HepG2 (cell line): ENCODE data around the gene CEP120. TPM values are rescaled to one million over a fixed set of nuclear protein-coding genes. Genes with fewer than 3 reads are reported as not detected.

Experiments
- ARNT ChIP-seq: fragments of 450-650 bp; IDR thresholded peaks from 2 replicates; pipeline ENCODE4 v1.6.1; 2017
- DPF2 ChIP-seq: sonication (generic); formaldehyde crosslinking; IDR thresholded peaks from 2 replicates; pipeline ENCODE4 v1.4.0; 2020; ENCODE audit warnings: mild to moderate bottlenecking, low read depth, missing genetic modification reagents, borderline replicate concordance
- HHEX ChIP-seq: IDR thresholded peaks from 2 replicates; pipeline ENCODE4 v1.6.1; 2016; ENCODE audit warnings: control low read depth
- HNRNPL ChIP-seq: fragments of 200-400 bp; formaldehyde crosslinking; IDR thresholded peaks from 2 replicates; pipeline ENCODE4 v1.6.1; 2017; ENCODE audit warnings: mild to moderate bottlenecking, low read depth, low read length
- MAFK ChIP-seq, 2 experiments: IDR thresholded peaks in 1 of 2; conservative IDR thresholded peaks in 1 of 2; 2 replicates each; pipeline ENCODE4 v1.6.1; 2011; ENCODE audit warnings: improper control_type of control experiment in 2 of 2, low read length in 2 of 2
- MIXL1 ChIP-seq: IDR thresholded peaks from 2 replicates; pipeline ENCODE4 v1.6.1; 2016
- MTF1 ChIP-seq: sonication (generic); formaldehyde crosslinking; IDR thresholded peaks from 2 replicates; pipeline ENCODE4 v1.5.0; 2020; ENCODE audit warnings: missing genetic modification reagents
- NFATC3 ChIP-seq: sonication (generic); formaldehyde crosslinking; IDR thresholded peaks from 2 replicates; pipeline ENCODE4 v1.5.1; 2020; ENCODE audit warnings: mild to moderate bottlenecking, missing genetic modification reagents
- NR2C2 ChIP-seq: sonication (generic); formaldehyde crosslinking; IDR thresholded peaks from 2 replicates; pipeline ENCODE4 v1.4.0; 2020; ENCODE audit warnings: missing genetic modification reagents, mild to moderate bottlenecking, moderate library complexity, borderline replicate concordance
- PTBP1 ChIP-seq: fragments of 200-400 bp; formaldehyde crosslinking; IDR thresholded peaks from 2 replicates; pipeline ENCODE4 v1.6.1; 2018; ENCODE audit warnings: low read length, low read depth; ENCODE audit not compliant: poor library complexity, severe bottlenecking
- RBAK ChIP-seq: sonication (generic); formaldehyde crosslinking; IDR thresholded peaks from 2 replicates; pipeline ENCODE4 v1.5.1; 2020; ENCODE audit warnings: mild to moderate bottlenecking, missing genetic modification reagents
- SNRNP70 ChIP-seq: fragments of 200-400 bp; formaldehyde crosslinking; IDR thresholded peaks from 2 replicates; pipeline ENCODE4 v1.6.1; 2017; ENCODE audit warnings: mild to moderate bottlenecking, low read depth, low read length, moderate library complexity
- ZNF326 ChIP-seq: sonication (generic); formaldehyde crosslinking; IDR thresholded peaks from 2 replicates; pipeline ENCODE4 v1.4.0; 2020; ENCODE audit warnings: missing genetic modification reagents, borderline replicate concordance
- ZNF883 ChIP-seq: sonication (generic); formaldehyde crosslinking; IDR thresholded peaks from 2 replicates; pipeline ENCODE4 v1.5.1; 2020; ENCODE audit warnings: mild to moderate bottlenecking, missing genetic modification reagents; ENCODE audit errors: not compliant biosample characterization
- polyA plus RNA-seq, 8 experiments: library from polyadenylated mRNA; depleted of rRNA in 3 of 8; stranded (reverse) in 7 of 8; unstranded in 1 of 8; fragments of >200 nt; fragmentation: Illumina TruSeq in 4 of 8; extraction: Trizol in 4 of 8; gene quantifications; 2 replicates each; pipeline versions ENCODE4 v1.2.1 to v1.2.3, GENCODE V29; 2011 to 2016; ENCODE audit warnings: low read depth in 4 of 8, missing spikeins in 1 of 8, mixed read lengths in 1 of 8; ENCODE audit not compliant: insufficient read depth in 1 of 8
- total RNA-seq, 5 experiments: library from RNA; depleted of rRNA; stranded (reverse); fragments of >200 nt; fragmentation: Illumina TruSeq; extraction: Trizol; gene quantifications; 2 replicates each; pipeline ENCODE4 v1.2.3, GENCODE V29; 2016; ENCODE audit warnings: low read depth in 1 of 5
- TF ChIP-seq, protein P1 (sequence below): sonication (generic); formaldehyde crosslinking; IDR thresholded peaks from 2 replicates; pipeline ENCODE4 v1.5.1; 2020; ENCODE audit warnings: mild to moderate bottlenecking, missing genetic modification reagents, moderate library complexity
- TF ChIP-seq, protein P2 (sequence below): sonication (generic); formaldehyde crosslinking; IDR thresholded peaks from 2 replicates; pipeline ENCODE4 v1.8.0; 2022; ENCODE audit warnings: low read depth, missing genetic modification reagents
- TF ChIP-seq, protein P3 (sequence below): sonication (generic); formaldehyde crosslinking; IDR thresholded peaks from 2 replicates; pipeline ENCODE4 v1.5.1; 2020; ENCODE audit warnings: mild to moderate bottlenecking, moderate library complexity, missing genetic modification reagents
- TF ChIP-seq, protein P4 (sequence below): sonication (generic); formaldehyde crosslinking; conservative IDR thresholded peaks from 2 replicates; pipeline ENCODE4 v1.4.0; 2020; ENCODE audit warnings: missing genetic modification reagents
- TF ChIP-seq, protein P5 (sequence below): IDR thresholded peaks from 2 replicates; pipeline ENCODE4 v1.6.1; 2016; ENCODE audit warnings: low read depth

The CEP120 gene
- total and polyA plus RNA-seq, 2 of the 13 experiments (the other 11 are each of a cell fraction or from before 2014, with no cell fraction given): 8.0 to 14.7 TPM

DNA sequence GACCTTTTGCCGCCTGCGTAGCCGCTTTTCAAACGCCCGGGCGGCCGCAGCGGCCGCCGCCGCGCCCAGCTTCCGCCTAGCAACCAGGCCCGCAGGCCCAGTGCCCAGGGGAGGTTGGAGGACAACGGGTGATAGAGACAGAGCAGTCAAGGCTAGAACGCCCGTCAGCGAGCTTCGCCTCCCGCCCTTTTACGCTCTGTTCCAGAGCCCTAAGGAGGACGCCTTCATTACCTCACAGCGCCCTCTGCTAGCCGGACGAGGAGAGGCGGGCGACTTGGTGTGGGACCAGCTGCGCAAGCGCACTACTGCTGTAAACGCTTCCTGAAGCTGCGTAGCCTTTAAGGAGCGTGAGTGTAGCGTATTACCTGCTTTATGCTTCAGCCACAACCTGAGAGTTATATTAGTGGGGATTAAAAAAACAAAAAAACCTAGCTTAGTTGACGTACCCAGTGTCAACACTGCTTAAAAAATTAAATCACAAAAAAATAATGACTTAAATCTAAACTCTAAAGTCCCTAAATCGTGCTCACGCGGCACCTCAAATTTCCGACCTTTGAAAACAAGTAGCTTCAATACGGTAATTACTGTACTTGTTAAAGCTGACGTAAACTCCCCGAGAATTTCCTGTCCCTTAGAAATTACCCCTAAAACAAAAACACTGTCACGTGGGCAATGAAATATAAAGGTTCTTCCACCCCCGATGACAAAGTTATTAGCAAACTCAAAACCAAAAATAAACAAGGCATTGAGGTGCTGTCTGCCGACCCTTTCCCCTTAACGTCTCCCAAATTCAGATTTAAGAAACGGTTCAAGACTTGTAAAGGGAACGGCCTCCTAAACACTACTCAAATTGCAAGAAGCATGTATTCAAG is at the start of gene CEP120 (continued):
- TF ChIP-seq MAFK (conservative IDR thresholded peaks at IDR 0.05 in 1 of 2, IDR thresholded peaks at IDR 0.05 in 1 of 2; ENCODE audit: low read length in 2 of 2) (no peak), ARNT (no peak), SNRNP70 (no peak), ZNF883 (CRISPR knock-in tag) (peak; percentile 24), NR2C2 (CRISPR knock-in tag) (no peak; the same call in 1 of the 2 replicates), DPF2 (CRISPR knock-in tag) (no peak), HHEX (CRISPR knock-in tag) (0 out of 2 replicates have a peak, but pooled peaks have one; percentile 14), MTF1 (CRISPR knock-in tag) (0 out of 2 replicates have a peak, but pooled peaks have one; percentile 34), MIXL1 (CRISPR knock-in tag) (peak; percentile 78; the same call in 1 of the 2 replicates), PTBP1 (no peak), ZNF326 (no peak), HNRNPL (peak; percentile 54; the same call in 1 of the 2 replicates), NFATC3 (0 out of 2 replicates have a peak, but pooled peaks have one; percentile 38), RBAK (CRISPR knock-in tag) (no peak)
- TF ChIP-seq, protein P1, sequence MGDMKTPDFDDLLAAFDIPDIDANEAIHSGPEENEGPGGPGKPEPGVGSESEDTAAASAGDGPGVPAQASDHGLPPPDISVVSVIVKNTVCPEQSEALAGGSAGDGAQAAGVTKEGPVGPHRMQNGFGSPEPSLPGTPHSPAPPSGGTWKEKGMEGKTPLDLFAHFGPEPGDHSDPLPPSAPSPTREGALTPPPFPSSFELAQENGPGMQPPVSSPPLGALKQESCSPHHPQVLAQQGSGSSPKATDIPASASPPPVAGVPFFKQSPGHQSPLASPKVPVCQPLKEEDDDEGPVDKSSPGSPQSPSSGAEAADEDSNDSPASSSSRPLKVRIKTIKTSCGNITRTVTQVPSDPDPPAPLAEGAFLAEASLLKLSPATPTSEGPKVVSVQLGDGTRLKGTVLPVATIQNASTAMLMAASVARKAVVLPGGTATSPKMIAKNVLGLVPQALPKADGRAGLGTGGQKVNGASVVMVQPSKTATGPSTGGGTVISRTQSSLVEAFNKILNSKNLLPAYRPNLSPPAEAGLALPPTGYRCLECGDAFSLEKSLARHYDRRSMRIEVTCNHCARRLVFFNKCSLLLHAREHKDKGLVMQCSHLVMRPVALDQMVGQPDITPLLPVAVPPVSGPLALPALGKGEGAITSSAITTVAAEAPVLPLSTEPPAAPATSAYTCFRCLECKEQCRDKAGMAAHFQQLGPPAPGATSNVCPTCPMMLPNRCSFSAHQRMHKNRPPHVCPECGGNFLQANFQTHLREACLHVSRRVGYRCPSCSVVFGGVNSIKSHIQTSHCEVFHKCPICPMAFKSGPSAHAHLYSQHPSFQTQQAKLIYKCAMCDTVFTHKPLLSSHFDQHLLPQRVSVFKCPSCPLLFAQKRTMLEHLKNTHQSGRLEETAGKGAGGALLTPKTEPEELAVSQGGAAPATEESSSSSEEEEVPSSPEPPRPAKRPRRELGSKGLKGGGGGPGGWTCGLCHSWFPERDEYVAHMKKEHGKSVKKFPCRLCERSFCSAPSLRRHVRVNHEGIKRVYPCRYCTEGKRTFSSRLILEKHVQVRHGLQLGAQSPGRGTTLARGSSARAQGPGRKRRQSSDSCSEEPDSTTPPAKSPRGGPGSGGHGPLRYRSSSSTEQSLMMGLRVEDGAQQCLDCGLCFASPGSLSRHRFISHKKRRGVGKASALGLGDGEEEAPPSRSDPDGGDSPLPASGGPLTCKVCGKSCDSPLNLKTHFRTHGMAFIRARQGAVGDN: peak; percentile 87
- TF ChIP-seq, protein P2, sequence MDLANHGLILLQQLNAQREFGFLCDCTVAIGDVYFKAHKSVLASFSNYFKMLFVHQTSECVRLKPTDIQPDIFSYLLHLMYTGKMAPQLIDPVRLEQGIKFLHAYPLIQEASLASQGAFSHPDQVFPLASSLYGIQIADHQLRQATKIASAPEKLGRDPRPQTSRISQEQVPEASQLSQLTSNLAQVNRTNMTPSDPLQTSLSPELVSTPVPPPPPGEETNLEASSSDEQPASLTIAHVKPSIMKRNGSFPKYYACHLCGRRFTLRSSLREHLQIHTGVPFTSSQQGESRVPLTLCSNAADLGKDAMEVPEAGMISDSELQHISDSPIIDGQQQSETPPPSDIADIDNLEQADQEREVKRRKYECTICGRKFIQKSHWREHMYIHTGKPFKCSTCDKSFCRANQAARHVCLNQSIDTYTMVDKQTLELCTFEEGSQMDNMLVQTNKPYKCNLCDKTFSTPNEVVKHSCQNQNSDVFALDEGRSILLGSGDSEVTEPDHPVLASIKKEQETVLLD: no peak
- TF ChIP-seq, protein P3, sequence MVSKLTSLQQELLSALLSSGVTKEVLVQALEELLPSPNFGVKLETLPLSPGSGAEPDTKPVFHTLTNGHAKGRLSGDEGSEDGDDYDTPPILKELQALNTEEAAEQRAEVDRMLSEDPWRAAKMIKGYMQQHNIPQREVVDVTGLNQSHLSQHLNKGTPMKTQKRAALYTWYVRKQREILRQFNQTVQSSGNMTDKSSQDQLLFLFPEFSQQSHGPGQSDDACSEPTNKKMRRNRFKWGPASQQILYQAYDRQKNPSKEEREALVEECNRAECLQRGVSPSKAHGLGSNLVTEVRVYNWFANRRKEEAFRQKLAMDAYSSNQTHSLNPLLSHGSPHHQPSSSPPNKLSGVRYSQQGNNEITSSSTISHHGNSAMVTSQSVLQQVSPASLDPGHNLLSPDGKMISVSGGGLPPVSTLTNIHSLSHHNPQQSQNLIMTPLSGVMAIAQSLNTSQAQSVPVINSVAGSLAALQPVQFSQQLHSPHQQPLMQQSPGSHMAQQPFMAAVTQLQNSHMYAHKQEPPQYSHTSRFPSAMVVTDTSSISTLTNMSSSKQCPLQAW (CRISPR knock-in tag): peak; percentile 84; the same call in 1 of the 2 replicates
- TF ChIP-seq, protein P4, sequence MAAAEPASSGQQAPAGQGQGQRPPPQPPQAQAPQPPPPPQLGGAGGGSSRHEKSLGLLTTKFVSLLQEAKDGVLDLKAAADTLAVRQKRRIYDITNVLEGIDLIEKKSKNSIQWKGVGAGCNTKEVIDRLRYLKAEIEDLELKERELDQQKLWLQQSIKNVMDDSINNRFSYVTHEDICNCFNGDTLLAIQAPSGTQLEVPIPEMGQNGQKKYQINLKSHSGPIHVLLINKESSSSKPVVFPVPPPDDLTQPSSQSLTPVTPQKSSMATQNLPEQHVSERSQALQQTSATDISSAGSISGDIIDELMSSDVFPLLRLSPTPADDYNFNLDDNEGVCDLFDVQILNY (CRISPR knock-in tag): peak; percentile 82
- TF ChIP-seq, protein P5, sequence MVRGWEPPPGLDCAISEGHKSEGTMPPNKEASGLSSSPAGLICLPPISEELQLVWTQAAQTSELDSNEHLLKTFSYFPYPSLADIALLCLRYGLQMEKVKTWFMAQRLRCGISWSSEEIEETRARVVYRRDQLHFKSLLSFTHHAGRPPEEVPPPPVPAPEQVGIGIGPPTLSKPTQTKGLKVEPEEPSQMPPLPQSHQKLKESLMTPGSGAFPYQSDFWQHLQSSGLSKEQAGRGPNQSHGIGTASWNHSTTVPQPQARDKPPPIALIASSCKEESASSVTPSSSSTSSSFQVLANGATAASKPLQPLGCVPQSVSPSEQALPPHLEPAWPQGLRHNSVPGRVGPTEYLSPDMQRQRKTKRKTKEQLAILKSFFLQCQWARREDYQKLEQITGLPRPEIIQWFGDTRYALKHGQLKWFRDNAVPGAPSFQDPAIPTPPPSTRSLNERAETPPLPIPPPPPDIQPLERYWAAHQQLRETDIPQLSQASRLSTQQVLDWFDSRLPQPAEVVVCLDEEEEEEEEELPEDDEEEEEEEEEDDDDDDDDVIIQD (CRISPR knock-in tag): peak; percentile 99
